CD4-positive, alpha-beta T cell (primary cell): ENCODE data around the gene EXOC1. TPM values are rescaled to one million over a fixed set of nuclear protein-coding genes. Genes with fewer than 3 reads are reported as not detected.

Experiments used
- ATAC-seq: fragments of 200-7000 bp; cut with Tn5 transposase; one replicate; pipeline ENCODE4 v1.10.0; 2022; ENCODE audit warnings: mild to moderate bottlenecking; ENCODE audit not compliant: poor library complexity
- CTCF ChIA-PET: fragments of 350-600 bp; sonication (Branson Sonifier 250); formaldehyde crosslinking; loops from one replicate; lab custom pipeline; 2021; ENCODE audit warnings: antibody characterized with exemption, inconsistent platforms; lab: Charles Lee
- POLR2A ChIA-PET: fragments of 350-600 bp; sonication (Branson Sonifier 250); formaldehyde crosslinking; loops from one replicate; lab custom pipeline; 2021; ENCODE audit warnings: antibody characterized with exemption, inconsistent platforms; lab: Charles Lee
- DNase-seq, 14 experiments: peaks; one replicate each; pipeline ENCODE4 v3.0.0-alpha.2; 2013 to 2020; ENCODE audit warnings: mixed read lengths in 2 of 14
- H3K27ac ChIP-seq, 2 donors: one replicate each; pipeline versions ENCODE4 v1.5.1 to v1.7.0; 2013; ENCODE audit warnings: low read length in 2 of 2, low read depth in 1 of 2, mild to moderate bottlenecking in 1 of 2
- H3K27me3 ChIP-seq, 2 experiments: 1 replicate in 1 of 2; 2 replicates in 1 of 2; pipeline versions ENCODE4 v1.6.1 to v1.7.0; 2013; ENCODE audit warnings: low read length in 2 of 2, control low read depth in 1 of 2, mild to moderate bottlenecking in 1 of 2, moderate library complexity in 1 of 2; ENCODE audit not compliant: insufficient read depth in 2 of 2, control insufficient read depth in 1 of 2
- H3K36me3 ChIP-seq: one replicate; pipeline ENCODE4 v1.6.1; 2013; ENCODE audit warnings: low read length, control low read depth; ENCODE audit not compliant: insufficient read depth
- H3K4me1 ChIP-seq: one replicate; pipeline ENCODE4 v1.6.1; 2013; ENCODE audit warnings: low read length, control low read depth; ENCODE audit not compliant: insufficient read depth
- H3K4me3 ChIP-seq: one replicate; pipeline ENCODE4 v1.5.1; 2013; ENCODE audit warnings: mild to moderate bottlenecking, low read length, moderate library complexity
- H3K9me3 ChIP-seq, 2 experiments: 1 replicate in 1 of 2; 2 replicates in 1 of 2; pipeline versions ENCODE4 v1.6.1 to v1.7.0; 2013; ENCODE audit warnings: low read length in 2 of 2, mild to moderate bottlenecking in 2 of 2, control low read depth in 1 of 2, moderate library complexity in 1 of 2; ENCODE audit not compliant: control insufficient read depth in 1 of 2, insufficient read depth in 1 of 2
- H3K27ac Mint-ChIP-seq: one replicate; pipeline ENCODE4 v1.8.0; 2020; ENCODE audit warnings: mixed read lengths
- H3K27me3 Mint-ChIP-seq: one replicate; pipeline ENCODE4 v1.8.0; 2021; ENCODE audit warnings: mixed read lengths
- H3K36me3 Mint-ChIP-seq: one replicate; pipeline ENCODE4 v1.8.0; 2021; ENCODE audit warnings: low read depth, mixed read lengths
- H3K4me1 Mint-ChIP-seq: one replicate; pipeline ENCODE4 v1.8.0; 2021; ENCODE audit warnings: low read depth, mixed read lengths
- H3K4me3 Mint-ChIP-seq: one replicate; pipeline ENCODE4 v1.8.0; 2020; ENCODE audit warnings: mild to moderate bottlenecking, mixed read lengths
- H3K9me3 Mint-ChIP-seq: one replicate; pipeline ENCODE4 v1.8.0; 2020; ENCODE audit warnings: mixed read lengths
- CTCF ChIP-seq: fragments of 200-600 bp; IDR thresholded peaks from one replicate; pipeline ENCODE4 v1.8.0; 2022; ENCODE audit warnings: antibody characterized with exemption, mild to moderate bottlenecking
- intact Hi-C, 2 experiments: fragments of 100-400 bp; cut with DNase I in 1 of 2; cut with micrococcal nuclease in 1 of 2; formaldehyde crosslinking; loops; one replicate each; pipeline versions ENCODE4 v1.15.1 to v1.9.0; 2023 to 2025; cut with DNase I, micrococcal nuclease
- total RNA-seq, 174 experiments: library from RNA in 2 of 174; stranded (reverse) in 2 of 174; gene quantifications; one replicate each; pipeline ENCODE4 v1.2.3 and lab custom pipeline; 2021 to 2026

Gene EXOC1
- total RNA-seq, 2 experiments from 2014 or later, result 15.2 to 15.7 TPM

GRCh38 chr4:55947912-55948725, 94.7 kb downstream of the EXOC1 start:
- ChIA-PET CTCF (interaction anchor here (0.5 to 3.0 kb wide), 28 partner anchors 9 to 1030 kb away, joined by 3 to 22 read pairs (median 5); partner anchors contain the start of genes AASDH and REST), POLR2A (interaction anchor here (0.5 to 3.5 kb wide), 28 partner anchors 8 to 1030 kb away, joined by 3 to 42 read pairs (median 7); partner anchors contain the start of genes AASDH, EXOC1, NOA1 and PAICS)
- Mint-ChIP-seq H3K4me3 (peak overlapping the region; percentile 90), H3K4me1 (peaks cover 58% of the 10 kb centered on the region), H3K9me3 (no peaks in the 10 kb centered on the region), H3K36me3 (peaks cover 26% of the 10 kb centered on the region), H3K27me3 (no peaks in the 10 kb centered on the region), H3K27ac (peak overlapping the region; percentile 96)
- Histone ChIP-seq H3K27me3 (no peaks in the 10 kb centered on the region), H3K27ac (peak overlapping the region; percentile 79 to 83), H3K4me3 (peak overlapping the region; percentile 74), H3K4me1 (peaks cover 26% of the 10 kb centered on the region), H3K36me3 (peaks cover 13% of the 10 kb centered on the region), H3K9me3 (no peaks in the 10 kb centered on the region)
- DNase-seq (peak in 12 of 14 experiments; percentile 15 to 88 (median 38)), ATAC-seq (peak; percentile 63)
- intact Hi-C loops, result loop anchor here (1.0 to 10.0 kb wide), 13 partner anchors 41 to 1031 kb away; partner anchors contain the start of genes POLR2B (in 2 of the 2), AASDH (in 1 of the 2), EXOC1 (in 1 of the 2) and NOA1 (in 1 of the 2)
- no peak for TF ChIP-seq CTCF

GRCh38 chr4:55948726-55949481, 95.5 kb downstream of the EXOC1 start, which contains the start of gene CEP135:
Gene CEP135, plus strand, starts transcription at chr4:55948945. Its CDS starts 3,186 bp downstream, at chr4:55952131.
- peak within 1 kb of the TSS; percentile 90 for H3K4me3 Mint-ChIP-seq
- peak within 1 kb of the TSS; percentile 74 for H3K4me3 ChIP-seq
- H3K36me3 ChIP-seq, result peaks cover 21% of the 10 kb centered on the region
- intact Hi-C loops, result loop anchor here (1.0 to 10.0 kb wide), 13 partner anchors 42 to 1030 kb away; partner anchors contain the start of genes POLR2B (in 2 of the 2), AASDH (in 1 of the 2), EXOC1 (in 1 of the 2) and NOA1 (in 1 of the 2)
- H3K27ac ChIP-seq, result peak within 1 kb of the TSS; percentile 79 to 83
- H3K4me1 ChIP-seq, result peaks cover 26% of the 10 kb centered on the region
- H3K27me3 ChIP-seq, result no peaks in the 10 kb centered on the region
- peaks cover 32% of the 10 kb centered on the region for H3K36me3 Mint-ChIP-seq
- CTCF ChIA-PET, result interaction anchor here (0.5 to 3.0 kb wide), 28 partner anchors 9 to 1029 kb away, joined by 3 to 22 read pairs (median 5); partner anchors contain the start of genes AASDH and REST
- no peaks in the 10 kb centered on the region for H3K9me3 ChIP-seq
- POLR2A ChIA-PET, result interaction anchor here (0.6 to 3.5 kb wide), 23 partner anchors 9 to 1890 kb away, joined by 3 to 42 read pairs (median 8); partner anchors contain the start of genes AASDH, EXOC1, NOA1 and PAICS
- TF ChIP-seq CTCF, result peak; percentile 95
- no peaks in the 10 kb centered on the region for H3K9me3 Mint-ChIP-seq
- H3K27ac Mint-ChIP-seq, result peak within 1 kb of the TSS; percentile 96
- no peaks in the 10 kb centered on the region for H3K27me3 Mint-ChIP-seq
- H3K4me1 Mint-ChIP-seq, result peaks cover 58% of the 10 kb centered on the region
- DNase-seq, result peak; percentile 83 to 96 (median 91)
- peak; percentile 68 for ATAC-seq
